GM18502 (cell line): Measurements from ENCODE around the gene MAGI2.

Experiments used
- ATAC-seq: cut with Tn5 transposase; IDR thresholded peaks from one replicate; pipeline ENCODE4 v1.9.1; 2021; ENCODE audit warnings: mild to moderate bottlenecking; ENCODE audit not compliant: unreplicated experiment, poor library complexity

Gene MAGI2

GRCh38 chr7:79453558-79454360, at the start of gene MAGI2:
Gene MAGI2, minus strand, starts transcription at chr7:79453667. Its CDS starts 347 bp downstream, at chr7:79453320.
- ATAC-seq, result no peak

- ATAC-seq, result no peak
These were observed 48.7 kb upstream of the MAGI2 start for GRCh38 chr7:79502151-79502550.

GRCh38 chr7:79500759-79501158, 47.3 kb upstream of the MAGI2 start:
- no peak for ATAC-seq

GRCh38 chr7:79497728-79498127, 44.3 kb upstream of the MAGI2 start:
- ATAC-seq, result no peak

GRCh38 chr7:79495544-79496272, 42.2 kb upstream of the MAGI2 start:
- no peak for ATAC-seq

- no peak for ATAC-seq
These were observed 40.6 kb upstream of the MAGI2 start for GRCh38 chr7:79494046-79494445.

- no peak for ATAC-seq
These were observed 35.9 kb upstream of the MAGI2 start for GRCh38 chr7:79489371-79489770.

GRCh38 chr7:79478386-79478785, 24.9 kb upstream of the MAGI2 start:
- no peak for ATAC-seq

- no peak for ATAC-seq
These were observed 22.0 kb upstream of the MAGI2 start for GRCh38 chr7:79475455-79475854.

- ATAC-seq, result no peak
These were observed 18.2 kb upstream of the MAGI2 start for GRCh38 chr7:79471699-79472098.

GRCh38 chr7:79471283-79471682, 17.8 kb upstream of the MAGI2 start:
- ATAC-seq, result no peak

GRCh38 chr7:79465551-79465950, 12.1 kb upstream of the MAGI2 start:
- no peak for ATAC-seq

GRCh38 chr7:79464051-79464450, 10.6 kb upstream of the MAGI2 start:
- ATAC-seq, result no peak

- ATAC-seq, result no peak
These were observed 8.9 kb upstream of the MAGI2 start for GRCh38 chr7:79462390-79462789.

GRCh38 chr7:79461660-79462059, 8.2 kb upstream of the MAGI2 start:
- no peak for ATAC-seq

- no peak for ATAC-seq
These were observed 5.9 kb upstream of the MAGI2 start for GRCh38 chr7:79459381-79459780.

GRCh38 chr7:79458796-79459195, 5.3 kb upstream of the MAGI2 start:
- no peak for ATAC-seq

- ATAC-seq, result no peak
These were observed 1.8 kb upstream of the MAGI2 start for GRCh38 chr7:79455173-79455790.

GRCh38 chr7:79454361-79454960, 994 bp upstream of the MAGI2 start:
- ATAC-seq, result no peak

GRCh38 chr7:79453266-79453557, 255 bp downstream of the MAGI2 start:
- ATAC-seq, result no peak
